Gastroesophageal sphincter (tissue), 3 donors: ENCODE measurements around the gene UGT1A5.

Source experiments
- EP300 ChIP-seq: sonication (generic); formaldehyde crosslinking; IDR thresholded peaks from one replicate; pipeline ENCODE4 v1.6.1; 2017; ENCODE audit warnings: antibody characterized with exemption, mild to moderate bottlenecking
- POLR2A ChIP-seq, 2 donors: fragments of 450-650 bp; IDR thresholded peaks; one replicate each; pipeline ENCODE4 v1.6.1; 2017; ENCODE audit warnings: antibody characterized with exemption in 2 of 2, mild to moderate bottlenecking in 2 of 2, moderate library complexity in 1 of 2
- POLR2AphosphoS5 ChIP-seq: sonication (generic); formaldehyde crosslinking; IDR thresholded peaks from one replicate; pipeline ENCODE4 v1.6.1; 2017; ENCODE audit warnings: antibody characterized with exemption
- TF ChIP-seq, protein P1 (sequence below), 4 experiments: fragments of 200-600 bp in 2 of 4; fragments of 450-650 bp in 2 of 4; sonication (generic) in 1 of 4; IDR thresholded peaks; one replicate each; pipeline ENCODE4 v1.5.1; 2017 to 2019; ENCODE audit warnings: antibody characterized with exemption in 4 of 4, mild to moderate bottlenecking in 2 of 4, moderate library complexity in 2 of 4

DNA sequence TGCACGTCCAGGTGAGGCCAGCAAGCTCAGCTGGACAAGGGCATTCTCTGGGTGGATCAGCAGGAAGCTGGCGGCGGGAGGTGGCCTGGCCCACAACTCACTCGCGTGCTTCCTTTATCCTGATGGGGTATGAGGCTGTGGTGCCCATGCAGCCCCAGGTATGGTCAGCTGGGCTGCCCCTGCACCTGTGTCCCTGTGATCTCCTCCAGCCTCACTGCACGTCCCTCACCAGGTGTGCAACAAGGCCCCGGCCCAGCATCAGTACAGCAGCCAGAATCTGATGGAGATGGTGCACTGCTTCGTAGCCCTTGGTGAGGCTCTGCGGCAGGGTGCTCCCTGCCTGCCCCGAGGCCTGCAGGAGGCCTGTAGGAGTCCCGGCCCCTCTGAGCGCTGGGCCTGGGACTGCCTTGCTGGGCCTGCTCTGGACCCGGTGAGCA lies 83.0 kb downstream of the UGT1A5 start:
- TF ChIP-seq, protein P1, sequence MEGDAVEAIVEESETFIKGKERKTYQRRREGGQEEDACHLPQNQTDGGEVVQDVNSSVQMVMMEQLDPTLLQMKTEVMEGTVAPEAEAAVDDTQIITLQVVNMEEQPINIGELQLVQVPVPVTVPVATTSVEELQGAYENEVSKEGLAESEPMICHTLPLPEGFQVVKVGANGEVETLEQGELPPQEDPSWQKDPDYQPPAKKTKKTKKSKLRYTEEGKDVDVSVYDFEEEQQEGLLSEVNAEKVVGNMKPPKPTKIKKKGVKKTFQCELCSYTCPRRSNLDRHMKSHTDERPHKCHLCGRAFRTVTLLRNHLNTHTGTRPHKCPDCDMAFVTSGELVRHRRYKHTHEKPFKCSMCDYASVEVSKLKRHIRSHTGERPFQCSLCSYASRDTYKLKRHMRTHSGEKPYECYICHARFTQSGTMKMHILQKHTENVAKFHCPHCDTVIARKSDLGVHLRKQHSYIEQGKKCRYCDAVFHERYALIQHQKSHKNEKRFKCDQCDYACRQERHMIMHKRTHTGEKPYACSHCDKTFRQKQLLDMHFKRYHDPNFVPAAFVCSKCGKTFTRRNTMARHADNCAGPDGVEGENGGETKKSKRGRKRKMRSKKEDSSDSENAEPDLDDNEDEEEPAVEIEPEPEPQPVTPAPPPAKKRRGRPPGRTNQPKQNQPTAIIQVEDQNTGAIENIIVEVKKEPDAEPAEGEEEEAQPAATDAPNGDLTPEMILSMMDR (IDR thresholded peaks at IDR 0.05) = no peak
- TF ChIP-seq EP300 = no peak
- TF ChIP-seq POLR2A (IDR thresholded peaks at IDR 0.05) = no peak
- no peak for TF ChIP-seq POLR2AphosphoS5
